ENCODE data around the gene TGM3.

TGM3 gene

GRCh38 chr20:2285193-2285592 is 10.6 kb upstream of the TGM3 start:
- DNase-seq: no peak

- no peak for DNase-seq
These were observed 10.2 kb upstream of the TGM3 start for GRCh38 chr20:2285613-2286012.

- no peak for DNase-seq
These were observed 8.3 kb upstream of the TGM3 start for GRCh38 chr20:2287504-2287903.

GRCh38 chr20:2289475-2289874 is 6.3 kb upstream of the TGM3 start:
- DNase-seq: peak; percentile 81

- no peak for DNase-seq
These were observed 5.3 kb upstream of the TGM3 start for GRCh38 chr20:2290486-2290885.

GRCh38 chr20:2292416-2293110 is 3.2 kb upstream of the TGM3 start:
- DNase-seq: no peak

- DNase-seq: no peak
These were observed 2.3 kb upstream of the TGM3 start for GRCh38 chr20:2293486-2293885.

- DNase-seq: no peak
These were observed 1.8 kb upstream of the TGM3 start for GRCh38 chr20:2293971-2294370.

GRCh38 chr20:2295286-2295685 is 515 bp upstream of the TGM3 start:
- no peak for DNase-seq

GRCh38 chr20:2296524-2297356 is 939 bp downstream of the TGM3 start:
- DNase-seq: no peak

GRCh38 chr20:2297357-2297728 is 1.5 kb downstream of the TGM3 start:
- no peak for DNase-seq

GRCh38 chr20:2298116-2298515 is 2.3 kb downstream of the TGM3 start:
- no peak for DNase-seq

GRCh38 chr20:2298701-2299100 is 2.9 kb downstream of the TGM3 start:
- DNase-seq: no peak

GRCh38 chr20:2299301-2299700 is 3.5 kb downstream of the TGM3 start:
- DNase-seq: no peak

GRCh38 chr20:2300002-2300401 is 4.2 kb downstream of the TGM3 start:
- DNase-seq: no peak

GRCh38 chr20:2300420-2300819 is 4.6 kb downstream of the TGM3 start:
- no peak for DNase-seq

- peak; percentile 87 for DNase-seq
These were observed 5.4 kb downstream of the TGM3 start for GRCh38 chr20:2301164-2301622.

GRCh38 chr20:2302384-2303060 is 6.7 kb downstream of the TGM3 start:
- no peak for DNase-seq

- no peak for DNase-seq
These were observed 7.9 kb downstream of the TGM3 start for GRCh38 chr20:2303673-2304072.

- no peak for DNase-seq
These were observed 8.4 kb downstream of the TGM3 start for GRCh38 chr20:2304180-2304579.

GRCh38 chr20:2305029-2305428 is 9.2 kb downstream of the TGM3 start:
- no peak for DNase-seq

GRCh38 chr20:2305479-2305878 is 9.7 kb downstream of the TGM3 start:
- DNase-seq: no peak

GRCh38 chr20:2305946-2306345 is 10.1 kb downstream of the TGM3 start:
- DNase-seq: no peak

- DNase-seq: no peak
These were observed 11.3 kb downstream of the TGM3 start for GRCh38 chr20:2307136-2307535.

All from islet precursor cell (in vitro differentiated cells).